ENCODE data around the gene TMCO1. TPM values are rescaled to one million over a fixed set of nuclear protein-coding genes. Genes with fewer than 3 reads are reported as not detected.
"Not testable (repeated sequence)": the region's sequence is repeated elsewhere in the genome, so short reads cannot be mapped to it uniquely, and the experiment has no call there.

TMCO1 gene
- total RNA-seq, 5 donors from 2014 or later (not counting 1 experiment from before 2014, with no cell fraction given) = 36.2 to 67.1 (median 51.4) TPM

DNA sequence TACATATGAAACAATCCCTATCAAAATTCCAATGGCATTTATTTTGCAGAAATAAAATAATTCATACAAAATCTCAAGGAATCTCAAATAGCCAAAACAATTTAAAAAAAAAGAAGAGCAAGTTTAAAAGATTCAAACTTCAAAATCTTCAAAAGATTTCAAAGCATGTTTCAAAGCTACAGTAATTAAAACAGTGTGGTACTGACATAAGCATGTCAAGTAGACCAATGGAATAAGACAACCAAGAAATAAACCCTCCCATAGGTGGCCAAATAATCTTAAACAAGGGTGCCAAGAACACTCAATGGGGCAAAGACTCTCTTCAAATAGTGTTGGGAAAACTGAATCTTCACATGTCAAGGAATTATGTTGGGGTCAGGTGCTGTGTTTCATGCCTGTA, 30.7 kb upstream of the TMCO1 start:
- Mint-ChIP-seq H3K4me3 (no peak overlapping the region), H3K27ac (no peak overlapping the region), H3K9me3 (peaks cover 0 to 9% (median 0%) of the 10 kb centered on the region in 3 donors), H3K27me3 (peaks cover 8 to 32% of the 10 kb centered on the region in 2 donors), H3K36me3 (no peaks in the 10 kb centered on the region), H3K4me1 (no peaks in the 10 kb centered on the region)
- no peaks in the 10 kb centered on the region for H3K4me1 ChIP-seq (ENCODE audit: control insufficient read depth in 1 of 2, extremely low read depth in 1 of 2, insufficient read depth in 2 of 2, low read length in 2 of 2)
- ATAC-seq (replicated peaks in 1 of 4) = no peak
- H3K27me3 ChIP-seq (replicated peaks in 1 of 2; ENCODE audit: control insufficient read depth in 2 of 2, extremely low read depth in 1 of 2, insufficient read depth in 2 of 2, low read length in 1 of 2) = peaks cover 0 to 12% of the 10 kb centered on the region in 2 experiments
- no peaks in the 10 kb centered on the region for H3K9me3 ChIP-seq
- no peak overlapping the region for H3K27ac ChIP-seq (ENCODE audit: low read length)
- POLR2A ChIA-PET = no interaction called here
- no peaks in the 10 kb centered on the region for H3K36me3 ChIP-seq (ENCODE audit: control insufficient read depth in 2 of 2, extremely low read depth in 1 of 2, insufficient read depth in 1 of 2, low read length in 1 of 2)
- CTCF ChIA-PET = interaction anchor here in 1 of 2 donors (0.6 kb wide), 1 partner anchor 18 kb away, joined by 8 read pairs; no protein-coding TSS in a partner anchor
- no peak for DNase-seq
- no peak overlapping the region for H3K4me3 ChIP-seq (ENCODE audit: control insufficient read depth in 1 of 2, extremely low read depth in 1 of 2, low read length in 1 of 2)

- H3K9me3 Mint-ChIP-seq = peaks cover 0 to 9% (median 0%) of the 10 kb centered on the region in 3 donors
- no peak overlapping the region for H3K4me3 Mint-ChIP-seq
- ATAC-seq (replicated peaks in 1 of 4) (no peak), DNase-seq (no peak)
- ChIA-PET CTCF (interaction anchor here in 1 of 2 donors (0.5 kb wide), 1 partner anchor 129 kb away, joined by 3 read pairs; no protein-coding TSS in a partner anchor), POLR2A (no interaction called here)
- Histone ChIP-seq H3K27ac (ENCODE audit: low read length) (no peak overlapping the region), H3K9me3 (no peaks in the 10 kb centered on the region), H3K4me3 (ENCODE audit: control insufficient read depth in 1 of 2, extremely low read depth in 1 of 2, low read length in 1 of 2) (no peak overlapping the region), H3K4me1 (ENCODE audit: control insufficient read depth in 1 of 2, extremely low read depth in 1 of 2, insufficient read depth in 2 of 2, low read length in 2 of 2) (no peaks in the 10 kb centered on the region), H3K27me3 (replicated peaks in 1 of 2; ENCODE audit: control insufficient read depth in 2 of 2, extremely low read depth in 1 of 2, insufficient read depth in 2 of 2, low read length in 1 of 2) (peaks cover 0 to 7% of the 10 kb centered on the region in 2 experiments), H3K36me3 (ENCODE audit: control insufficient read depth in 2 of 2, extremely low read depth in 1 of 2, insufficient read depth in 1 of 2, low read length in 1 of 2) (no peaks in the 10 kb centered on the region)
- H3K4me1 Mint-ChIP-seq = no peaks in the 10 kb centered on the region
- no peak overlapping the region for H3K27ac Mint-ChIP-seq
- peaks cover 18 to 43% of the 10 kb centered on the region in 2 donors for H3K27me3 Mint-ChIP-seq
- H3K36me3 Mint-ChIP-seq = no peaks in the 10 kb centered on the region
- 100% methylated on average over 1 of the region's 2 CpGs for WGBS (ENCODE audit: insufficient coverage)
Measured at GRCh38 chr1:165795894-165796293, 27.2 kb upstream of the TMCO1 start.

DNA sequence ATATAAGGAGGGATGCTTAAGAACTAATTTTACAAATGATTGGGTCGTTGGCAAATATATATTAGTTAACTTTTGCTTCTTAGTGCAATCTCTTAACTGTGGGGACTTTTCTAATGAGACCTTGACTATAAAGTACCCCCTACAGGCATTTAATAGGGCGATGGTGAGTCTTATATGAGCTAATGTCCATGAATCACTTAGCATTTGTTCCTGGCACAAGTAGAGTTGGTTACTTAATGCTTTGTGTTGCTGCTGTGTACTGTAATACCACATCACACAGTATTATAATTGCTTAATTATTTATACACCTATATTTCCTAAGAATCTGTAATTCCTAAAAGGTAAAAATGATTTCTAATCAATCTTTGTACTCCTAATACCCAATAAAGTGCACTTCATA, 25.3 kb upstream of the TMCO1 start:
- H3K4me1 ChIP-seq (ENCODE audit: control insufficient read depth in 1 of 2, extremely low read depth in 1 of 2, insufficient read depth in 2 of 2, low read length in 2 of 2) = no peaks in the 10 kb centered on the region
- H3K9me3 ChIP-seq = no peaks in the 10 kb centered on the region
- DNase-seq (no peak), ATAC-seq (replicated peaks in 1 of 4) (no peak)
- Mint-ChIP-seq H3K27ac (no peak overlapping the region), H3K4me3 (no peak overlapping the region), H3K27me3 (peaks cover 15 to 35% of the 10 kb centered on the region in 2 donors), H3K4me1 (no peaks in the 10 kb centered on the region), H3K36me3 (no peaks in the 10 kb centered on the region), H3K9me3 (no peaks in the 10 kb centered on the region)
- CTCF ChIA-PET = interaction anchor here in 1 of 2 donors (0.6 kb wide), 1 partner anchor 119 kb away, joined by 3 read pairs; no protein-coding TSS in a partner anchor
- no peak overlapping the region for H3K27ac ChIP-seq (ENCODE audit: low read length)
- no CpG with 5 or more reads among the region's 2 CpGs for WGBS (ENCODE audit: insufficient coverage)
- H3K4me3 ChIP-seq (ENCODE audit: control insufficient read depth in 1 of 2, extremely low read depth in 1 of 2, low read length in 1 of 2) = no peak overlapping the region
- no peaks in the 10 kb centered on the region for H3K36me3 ChIP-seq (ENCODE audit: control insufficient read depth in 2 of 2, extremely low read depth in 1 of 2, insufficient read depth in 1 of 2, low read length in 1 of 2)
- POLR2A ChIA-PET = no interaction called here
- H3K27me3 ChIP-seq (replicated peaks in 1 of 2; ENCODE audit: control insufficient read depth in 2 of 2, extremely low read depth in 1 of 2, insufficient read depth in 2 of 2, low read length in 1 of 2) = peaks cover 0 to 7% of the 10 kb centered on the region in 2 experiments

DNA sequence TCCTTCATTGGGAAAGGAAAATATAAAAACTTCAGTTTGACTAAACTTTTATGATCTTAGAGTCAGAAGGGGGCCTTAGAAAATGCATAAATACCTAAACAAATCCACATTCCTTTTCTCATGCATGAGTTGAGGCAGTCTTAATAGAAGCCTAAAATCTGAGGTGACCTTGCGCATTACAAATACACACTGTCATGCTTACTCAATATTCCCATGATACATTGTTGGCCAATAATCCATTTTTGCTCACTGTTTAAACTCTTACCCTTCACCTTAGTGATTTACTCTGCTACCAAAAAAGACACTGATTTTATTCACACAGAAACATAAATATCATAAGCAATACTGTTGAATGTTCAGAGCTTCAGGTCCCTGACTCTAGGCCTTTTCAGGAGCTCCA, 19.1 kb upstream of the TMCO1 start:
- Histone ChIP-seq H3K9me3 (no peaks in the 10 kb centered on the region), H3K36me3 (ENCODE audit: control insufficient read depth in 2 of 2, extremely low read depth in 1 of 2, insufficient read depth in 1 of 2, low read length in 1 of 2) (no peaks in the 10 kb centered on the region), H3K4me1 (ENCODE audit: control insufficient read depth in 1 of 2, extremely low read depth in 1 of 2, insufficient read depth in 2 of 2, low read length in 2 of 2) (no peaks in the 10 kb centered on the region), H3K4me3 (ENCODE audit: control insufficient read depth in 1 of 2, extremely low read depth in 1 of 2, low read length in 1 of 2) (no peak overlapping the region), H3K27ac (ENCODE audit: low read length) (no peak overlapping the region), H3K27me3 (replicated peaks in 1 of 2; ENCODE audit: control insufficient read depth in 2 of 2, extremely low read depth in 1 of 2, insufficient read depth in 2 of 2, low read length in 1 of 2) (no peaks in the 10 kb centered on the region)
- ATAC-seq (replicated peaks in 1 of 4) (no peak), DNase-seq (no peak)
- ChIA-PET POLR2A (no interaction called here), CTCF (no interaction called here)
- no peak overlapping the region for H3K4me3 Mint-ChIP-seq
- peaks cover 1 to 10% of the 10 kb centered on the region in 2 donors for H3K27me3 Mint-ChIP-seq
- no peaks in the 10 kb centered on the region for H3K9me3 Mint-ChIP-seq
- peaks cover 4% of the 10 kb centered on the region for H3K36me3 Mint-ChIP-seq
- no peak overlapping the region for H3K27ac Mint-ChIP-seq
- no peaks in the 10 kb centered on the region for H3K4me1 Mint-ChIP-seq
- 100% methylated on average over 1 of the region's 1 CpG for WGBS (ENCODE audit: insufficient coverage)

GRCh38 chr1:165783519-165783918, 14.9 kb upstream of the TMCO1 start:
- CTCF ChIA-PET = interaction anchor here in 1 of 2 donors (0.6 kb wide), 1 partner anchor 52 kb away, joined by 3 read pairs; no protein-coding TSS in a partner anchor
- H3K27ac Mint-ChIP-seq = not testable (repeated sequence)
- WGBS (ENCODE audit: insufficient coverage) = 93% methylated on average over 5 of the region's 11 CpGs

DNA sequence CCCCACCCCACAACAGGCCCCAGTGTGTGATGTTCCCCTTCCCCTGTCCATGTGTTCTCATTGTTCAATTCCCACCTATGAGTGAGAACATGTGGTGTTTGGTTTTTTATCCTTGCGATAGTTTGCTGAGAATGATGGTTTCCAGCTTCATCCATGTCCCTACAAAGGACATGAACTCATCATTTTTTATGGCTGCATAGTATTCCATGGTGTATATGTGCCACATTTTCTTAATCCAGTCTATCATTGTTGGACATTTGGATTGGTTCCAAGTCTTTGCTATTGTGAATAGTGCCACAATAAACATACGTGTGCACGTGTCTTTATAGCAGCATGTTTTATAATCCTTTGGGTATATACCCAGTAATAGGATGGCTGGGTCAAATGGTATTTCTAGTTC, 9.5 kb upstream of the TMCO1 start:
- no CpG with 5 or more reads among the region's 3 CpGs for WGBS (ENCODE audit: insufficient coverage)
- CTCF ChIA-PET; ATAC-seq (replicated peaks in 1 of 4); H3K36me3 ChIP-seq (ENCODE audit: control insufficient read depth in 2 of 2, extremely low read depth in 1 of 2, insufficient read depth in 1 of 2, low read length in 1 of 2); POLR2A ChIA-PET; H3K4me3 Mint-ChIP-seq; DNase-seq; H3K9me3 Mint-ChIP-seq; H3K4me3 ChIP-seq (ENCODE audit: control insufficient read depth in 1 of 2, extremely low read depth in 1 of 2, low read length in 1 of 2); H3K4me1 ChIP-seq (ENCODE audit: control insufficient read depth in 1 of 2, extremely low read depth in 1 of 2, insufficient read depth in 2 of 2, low read length in 2 of 2); H3K27me3 Mint-ChIP-seq; H3K27ac ChIP-seq (ENCODE audit: low read length); H3K27ac Mint-ChIP-seq; H3K4me1 Mint-ChIP-seq; H3K9me3 ChIP-seq; H3K27me3 ChIP-seq (replicated peaks in 1 of 2; ENCODE audit: control insufficient read depth in 2 of 2, extremely low read depth in 1 of 2, insufficient read depth in 2 of 2, low read length in 1 of 2): not testable (repeated sequence)
- H3K36me3 Mint-ChIP-seq = peaks cover 12% of the 10 kb centered on the region

More at GRCh38 chr1:165783519-165783918, 14.9 kb upstream of the TMCO1 start:
- DNase-seq; ATAC-seq (replicated peaks in 1 of 4); H3K4me3 ChIP-seq (ENCODE audit: control insufficient read depth in 1 of 2, extremely low read depth in 1 of 2, low read length in 1 of 2); H3K4me1 Mint-ChIP-seq; H3K9me3 Mint-ChIP-seq; H3K36me3 ChIP-seq (ENCODE audit: control insufficient read depth in 2 of 2, extremely low read depth in 1 of 2, insufficient read depth in 1 of 2, low read length in 1 of 2); H3K9me3 ChIP-seq; H3K4me3 Mint-ChIP-seq; H3K36me3 Mint-ChIP-seq; H3K27me3 ChIP-seq (replicated peaks in 1 of 2; ENCODE audit: control insufficient read depth in 2 of 2, extremely low read depth in 1 of 2, insufficient read depth in 2 of 2, low read length in 1 of 2); H3K27me3 Mint-ChIP-seq; POLR2A ChIA-PET; H3K4me1 ChIP-seq (ENCODE audit: control insufficient read depth in 1 of 2, extremely low read depth in 1 of 2, insufficient read depth in 2 of 2, low read length in 2 of 2); H3K27ac ChIP-seq (ENCODE audit: low read length): not testable (repeated sequence)
